ELR (cell line): ENCODE data around the gene PLA2G12A.
A peak's percentile ranks its signal among the peaks of the same experiment; 100 is the strongest.

Experiments used
- DNase-seq: peaks from one replicate; pipeline ENCODE4 v3.0.0-alpha.2; 2015; ENCODE audit warnings: low read depth

Gene PLA2G12A

GRCh38 chr4:109729718-109730618 is at the start of gene PLA2G12A:
Gene PLA2G12A (minus strand): TSS chr4:109730070. CDS start chr4:109729809, 261 bp downstream.
- DNase-seq: peak; percentile 67

- DNase-seq: no peak
These were observed 35.0 kb upstream of the PLA2G12A start for GRCh38 chr4:109764789-109765402.

GRCh38 chr4:109764376-109764775 is 34.5 kb upstream of the PLA2G12A start:
- DNase-seq: no peak

- DNase-seq: no peak
These were observed 30.8 kb upstream of the PLA2G12A start for GRCh38 chr4:109760682-109761081.

GRCh38 chr4:109755656-109756055 is 25.8 kb upstream of the PLA2G12A start:
- DNase-seq: no peak

GRCh38 chr4:109754093-109754857 is 24.4 kb upstream of the PLA2G12A start:
- no peak for DNase-seq

- no peak for DNase-seq
These were observed 22.7 kb upstream of the PLA2G12A start for GRCh38 chr4:109752525-109752924.

- no peak for DNase-seq
These were observed 22.0 kb upstream of the PLA2G12A start for GRCh38 chr4:109751852-109752251.

GRCh38 chr4:109750652-109751244 is 20.9 kb upstream of the PLA2G12A start:
- no peak for DNase-seq

GRCh38 chr4:109749388-109750082 is 19.7 kb upstream of the PLA2G12A start:
- no peak for DNase-seq

- DNase-seq: no peak
These were observed 18.2 kb upstream of the PLA2G12A start for GRCh38 chr4:109748114-109748513.

- DNase-seq: no peak
These were observed 16.9 kb upstream of the PLA2G12A start for GRCh38 chr4:109746728-109747127.

GRCh38 chr4:109745830-109746229 is 16.0 kb upstream of the PLA2G12A start:
- DNase-seq: no peak

- DNase-seq: peak; percentile 31
These were observed 9.7 kb upstream of the PLA2G12A start for GRCh38 chr4:109739547-109739946.

- no peak for DNase-seq
These were observed 8.4 kb upstream of the PLA2G12A start for GRCh38 chr4:109738104-109738872.

- DNase-seq: no peak
These were observed 5.9 kb upstream of the PLA2G12A start for GRCh38 chr4:109735566-109736365.

GRCh38 chr4:109733728-109734127 is 3.9 kb upstream of the PLA2G12A start:
- DNase-seq: no peak

- no peak for DNase-seq
These were observed 1.0 kb upstream of the PLA2G12A start for GRCh38 chr4:109730619-109731545.
